NCI-H226 (cell line): Measurements from ENCODE around the gene CSTB.

ENCODE experiments used
- DNase-seq: peaks from one replicate; pipeline ENCODE4 v3.0.0-alpha.2; 2015

Gene CSTB

GRCh38 chr21:43745772-43746517 lies 30.2 kb downstream of the CSTB start:
- no peak for DNase-seq

GRCh38 chr21:43744725-43745124 lies 31.4 kb downstream of the CSTB start:
- DNase-seq: no peak

GRCh38 chr21:43743947-43744346 lies 32.2 kb downstream of the CSTB start:
- DNase-seq: no peak

- DNase-seq: no peak
Observed at GRCh38 chr21:43741423-43742096, 34.5 kb downstream of the CSTB start.

GRCh38 chr21:43740497-43741156 lies 35.5 kb downstream of the CSTB start:
- peak; percentile 61 for DNase-seq

- no peak for DNase-seq
Observed at GRCh38 chr21:43739621-43740435, 36.3 kb downstream of the CSTB start.

- DNase-seq: no peak
Observed at GRCh38 chr21:43737158-43737950, 38.8 kb downstream of the CSTB start.

- DNase-seq: peak; percentile 40
Observed at GRCh38 chr21:43736224-43736883, 39.8 kb downstream of the CSTB start.

- no peak for DNase-seq
Observed at GRCh38 chr21:43735236-43736091, 40.6 kb downstream of the CSTB start.

- peak; percentile 74 for DNase-seq
Observed at GRCh38 chr21:43734928-43735229, 41.2 kb downstream of the CSTB start.

GRCh38 chr21:43734131-43734927 lies 41.8 kb downstream of the CSTB start:
- peak; percentile 51 for DNase-seq

- DNase-seq: peak; percentile 63
Observed at GRCh38 chr21:43733529-43734071, 42.5 kb downstream of the CSTB start.

GRCh38 chr21:43733060-43733459 lies 43.0 kb downstream of the CSTB start:
- no peak for DNase-seq

GRCh38 chr21:43731891-43732711 lies 44.0 kb downstream of the CSTB start:
- DNase-seq: no peak

- no peak for DNase-seq
Observed at GRCh38 chr21:43731476-43731875, 44.6 kb downstream of the CSTB start.

- DNase-seq: peak; percentile 100
Observed at GRCh38 chr21:43728467-43729390, 47.4 kb downstream of the CSTB start.

- no peak for DNase-seq
Observed at GRCh38 chr21:43728154-43728466, 48.0 kb downstream of the CSTB start.
